Natural killer cell (primary cell): ENCODE results near the gene TMEM198. TPM values are rescaled to one million over a fixed set of nuclear protein-coding genes. Genes with fewer than 3 reads are reported as not detected.

Experiments
- ATAC-seq, 3 donors: fragments of 150-1000 bp in 2 of 3; fragments of 200-7000 bp in 1 of 3; cut with Tn5 transposase; 1 replicate in 1 of 3; 2 replicates in 2 of 3; pipeline ENCODE4 v1.10.0; 2021; ENCODE audit warnings: mild to moderate bottlenecking in 2 of 3, moderate library complexity in 2 of 3
- DNase-seq, 2 donors: peaks; one replicate each; pipeline versions ENCODE4 v3.0.0 to v3.0.0-alpha.2; 2013 to 2021; ENCODE audit warnings: mixed read lengths in 1 of 2
- H3K27ac ChIP-seq: one replicate; pipeline ENCODE4 v1.5.1; 2013; ENCODE audit warnings: mild to moderate bottlenecking, low read length
- H3K27me3 ChIP-seq: one replicate; pipeline ENCODE4 v1.6.1; 2013; ENCODE audit warnings: low read length; ENCODE audit not compliant: control insufficient read depth, insufficient read depth
- H3K36me3 ChIP-seq: one replicate; pipeline ENCODE4 v1.6.1; 2013; ENCODE audit warnings: low read length; ENCODE audit not compliant: control insufficient read depth, insufficient read depth
- H3K4me1 ChIP-seq: one replicate; pipeline ENCODE4 v1.6.1; 2013; ENCODE audit warnings: low read length; ENCODE audit not compliant: control insufficient read depth, insufficient read depth
- H3K4me3 ChIP-seq: one replicate; pipeline ENCODE4 v1.5.1; 2013; ENCODE audit warnings: low read length
- H3K9me3 ChIP-seq: one replicate; pipeline ENCODE4 v1.6.1; 2013; ENCODE audit warnings: low read length; ENCODE audit not compliant: control insufficient read depth, insufficient read depth
- H3K27ac Mint-ChIP-seq, 2 donors: one replicate each; pipeline ENCODE4 v1.8.0; 2022; ENCODE audit warnings: mild to moderate bottlenecking in 2 of 2, mixed read lengths in 2 of 2, moderate library complexity in 1 of 2
- H3K27me3 Mint-ChIP-seq, 2 donors: one replicate each; pipeline ENCODE4 v1.8.0; 2022; ENCODE audit warnings: low read depth in 2 of 2, mixed read lengths in 2 of 2
- H3K36me3 Mint-ChIP-seq: one replicate; pipeline ENCODE4 v1.8.0; 2022; ENCODE audit warnings: mixed read lengths
- H3K4me1 Mint-ChIP-seq, 2 donors: one replicate each; pipeline ENCODE4 v1.8.0; 2022; ENCODE audit warnings: mixed read lengths in 2 of 2
- H3K4me3 Mint-ChIP-seq: one replicate; pipeline ENCODE4 v1.8.0; 2022; ENCODE audit warnings: mild to moderate bottlenecking, moderate library complexity, mixed read lengths
- H3K9me3 Mint-ChIP-seq, 2 donors: one replicate each; pipeline ENCODE4 v1.8.0; 2022; ENCODE audit warnings: mixed read lengths in 2 of 2
- CTCF ChIP-seq: fragments of 200-600 bp; IDR thresholded peaks from one replicate; pipeline ENCODE4 v1.8.0; 2022; ENCODE audit warnings: antibody characterized with exemption
- WGBS: methylation state at CpG from one replicate; pipeline ENCODE4 v1.1.7; 2013; ENCODE audit warnings: missing lambda C conversion rate; ENCODE audit not compliant: insufficient coverage; 5-methylcytosine and 5-hydroxymethylcytosine counted together
- intact Hi-C: fragments of 100-400 bp; cut with micrococcal nuclease; formaldehyde crosslinking; loops from one replicate; pipeline ENCODE4 v1.14.2; 2022
- total RNA-seq, 4 donors: library from RNA; stranded (reverse); fragments of 120-200 nt in 1 of 4; gene quantifications; one replicate each; pipeline versions ENCODE4 v1.2.3 to v1.2.4, GENCODE V29; 2013 to 2022

Gene TMEM198
- total RNA-seq: 1 to 10 TPM; 1.7 to 2.3 (median 1.8) TPM
- total RNA-seq (2013): 0.47 TPM

GRCh38 chr2:219543596-219544358, at the start of gene TMEM198, which contains the start of gene CHPF:
Gene TMEM198 (plus strand): TSS chr2:219544028. CDS start chr2:219544728, 700 bp downstream.
Gene CHPF (minus strand): TSS chr2:219543809. CDS start chr2:219543538, 271 bp downstream.
- under 1% methylated on average over 75 of the region's 75 CpGs for WGBS
- Mint-ChIP-seq H3K36me3 (no peaks in the 10 kb centered on the region), H3K27me3 (peaks cover 6 to 25% of the 10 kb centered on the region in 2 donors), H3K27ac (peak within 1 kb of the TSS; percentile 84 to 85), H3K4me3 (peak within 1 kb of the TSS; percentile 90), H3K9me3 (no peaks in the 10 kb centered on the region), H3K4me1 (peaks cover 30 to 31% of the 10 kb centered on the region in 2 donors)
- peak within 1 kb of the TSS; percentile 64 for H3K4me3 ChIP-seq
- peak within 1 kb of the TSS; percentile 86 for H3K27ac ChIP-seq
- no peaks in the 10 kb centered on the region for H3K36me3 ChIP-seq
- intact Hi-C loops: loop anchor here (1.0 kb wide), 1 partner anchor 9 kb away; no protein-coding TSS in a partner anchor
- ATAC-seq (peak; percentile 79 to 91 (median 83)), DNase-seq (peak; percentile 89 to 95)
- no peaks in the 10 kb centered on the region for H3K27me3 ChIP-seq
- H3K9me3 ChIP-seq: no peaks in the 10 kb centered on the region
- TF ChIP-seq CTCF: no peak
- peaks cover 29% of the 10 kb centered on the region for H3K4me1 ChIP-seq

GRCh38 chr2:219494952-219495530, 48.8 kb upstream of the TMEM198 start:
- Histone ChIP-seq H3K27me3 (peaks cover 35% of the 10 kb centered on the region), H3K4me3 (no peak overlapping the region), H3K27ac (no peak overlapping the region), H3K4me1 (peaks cover 31% of the 10 kb centered on the region), H3K9me3 (no peaks in the 10 kb centered on the region), H3K36me3 (no peaks in the 10 kb centered on the region)
- Mint-ChIP-seq H3K9me3 (no peaks in the 10 kb centered on the region), H3K27me3 (peaks cover 22 to 39% of the 10 kb centered on the region in 2 donors), H3K27ac (no peak overlapping the region), H3K4me1 (peaks cover 21 to 36% of the 10 kb centered on the region in 2 donors), H3K4me3 (no peak overlapping the region), H3K36me3 (no peaks in the 10 kb centered on the region)
- no peak for TF ChIP-seq CTCF
- DNase-seq (no peak), ATAC-seq (no peak)
- intact Hi-C loops: loop anchor here (5.0 kb wide), 1 partner anchor 37 kb away; no protein-coding TSS in a partner anchor
- 25% methylated on average over 9 of the region's 10 CpGs for WGBS

GRCh38 chr2:219495531-219496122, 48.2 kb upstream of the TMEM198 start:
- peak in 1 of 2 donors; percentile 74 for DNase-seq
- H3K4me3 Mint-ChIP-seq: no peak overlapping the region
- Histone ChIP-seq H3K4me3 (no peak overlapping the region), H3K36me3 (no peaks in the 10 kb centered on the region), H3K27ac (no peak overlapping the region), H3K27me3 (peaks cover 35% of the 10 kb centered on the region), H3K9me3 (no peaks in the 10 kb centered on the region), H3K4me1 (peaks cover 31% of the 10 kb centered on the region)
- H3K36me3 Mint-ChIP-seq: no peaks in the 10 kb centered on the region
- peaks cover 22 to 37% of the 10 kb centered on the region in 2 donors for H3K27me3 Mint-ChIP-seq
- ATAC-seq: peak in 2 of 3 donors; percentile 12 to 22
- H3K27ac Mint-ChIP-seq: no peak overlapping the region
- intact Hi-C loops: loop anchor here (5.0 kb wide), 1 partner anchor 37 kb away; no protein-coding TSS in a partner anchor
- WGBS: 33% methylated on average over 14 of the region's 14 CpGs
- H3K4me1 Mint-ChIP-seq: peaks cover 26 to 40% of the 10 kb centered on the region in 2 donors
- no peaks in the 10 kb centered on the region for H3K9me3 Mint-ChIP-seq
- TF ChIP-seq CTCF: peak; percentile 16
